HepG2 (cell line): ENCODE measurements around the gene POU2F1. TPM values are rescaled to one million over a fixed set of nuclear protein-coding genes. Genes with fewer than 3 reads are reported as not detected.

Experiments
- ATAC-seq: fragments of 200-7000 bp; cut with Tn5 transposase; 3 replicates; pipeline ENCODE4 v1.9.1; 2020; ENCODE audit warnings: mild to moderate bottlenecking, moderate library complexity
- BruUV-seq: library from RNA; stranded (reverse); fragments of 400-500 nt; replicated peaks from 2 replicates; lab custom pipeline; 2021; lab: Mats Ljungman, UMichigan
- CTCF ChIA-PET: fragments of 300-600 bp; formaldehyde crosslinking; extraction: SDS; loops from one replicate; lab custom pipeline; 2021; ENCODE audit warnings: low total read pairs, inconsistent platforms, low intra/inter-chr PET ratio; lab: Yijun Ruan, JAX
- POLR2A ChIA-PET: fragments of 350-600 bp; sonication (Branson Sonifier 250); formaldehyde crosslinking; loops from one replicate; lab custom pipeline; 2020; ENCODE audit warnings: antibody characterized with exemption, inconsistent platforms; lab: Yijun Ruan, JAX
- DNase-seq: peaks from one replicate; pipeline ENCODE4 v3.0.0-alpha.2; 2015; ENCODE audit warnings: low spot score
- FAIRE-seq: peaks from 3 replicates; lab custom pipeline; 2011; peaks lifted over from hg19 to GRCh38; lab: Jason Lieb, UNC
- H2AFZ ChIP-seq: one replicate; pipeline ENCODE4 v1.6.1; 2011; ENCODE audit warnings: low read length, inconsistent platforms
- H3K27ac ChIP-seq: fragments of 300-600 bp; 3 replicates; pipeline ENCODE4 v1.8.0; 2011; ENCODE audit warnings: mixed run types, mild to moderate bottlenecking, mixed read lengths, low read length, inconsistent platforms; ENCODE audit not compliant: insufficient read depth; ENCODE audit errors: extremely low read length
- H3K27me3 ChIP-seq, 2 experiments: fragments of 200-600 bp in 1 of 2; 2 replicates in 1 of 2; 3 replicates in 1 of 2; pipeline versions ENCODE4 v1.6.0 to v1.8.0; 2011; ENCODE audit warnings: low read length in 2 of 2, mild to moderate bottlenecking in 2 of 2, moderate library complexity in 2 of 2, inconsistent platforms in 1 of 2; ENCODE audit not compliant: insufficient read depth in 2 of 2, control insufficient read depth in 1 of 2
- H3K36me3 ChIP-seq, 2 experiments: fragments of 200-600 bp in 1 of 2; replicated peaks in 1 of 2; 2 replicates in 1 of 2; 3 replicates in 1 of 2; pipeline versions ENCODE4 v1.5.1 to v1.8.0; 2011; ENCODE audit warnings: low read length in 2 of 2, inconsistent platforms in 1 of 2; ENCODE audit not compliant: insufficient read depth in 2 of 2, control insufficient read depth in 1 of 2
- H3K4me1 ChIP-seq: 2 replicates; pipeline ENCODE4 v1.5.1; 2012; ENCODE audit warnings: low read length, inconsistent platforms; ENCODE audit not compliant: insufficient read depth
- H3K4me2 ChIP-seq: 2 replicates; pipeline ENCODE4 v1.6.0; 2011; ENCODE audit warnings: low read depth, low read length, inconsistent platforms
- H3K4me3 ChIP-seq, 3 experiments: fragments of 200-600 bp in 1 of 3; sonication (generic), shearing (Covaris generic) in 1 of 3; replicated peaks in 1 of 3; 2 replicates each; pipeline ENCODE4 v1.5.1; 2011 to 2016; ENCODE audit warnings: low read length in 3 of 3, inconsistent platforms in 2 of 3, low read depth in 2 of 3, mild to moderate bottlenecking in 2 of 3, control low read depth in 1 of 3, mixed read lengths in 1 of 3; ENCODE audit not compliant: insufficient read depth in 1 of 3
- H3K79me2 ChIP-seq: one replicate; pipeline ENCODE4 v1.6.1; 2011; ENCODE audit warnings: low read length, inconsistent platforms; ENCODE audit not compliant: insufficient read depth
- H3K9ac ChIP-seq: 2 replicates; pipeline ENCODE4 v1.6.0; 2011; ENCODE audit warnings: mild to moderate bottlenecking, low read depth, low read length, inconsistent platforms; ENCODE audit not compliant: insufficient read depth
- H3K9me3 ChIP-seq: 2 replicates; pipeline ENCODE4 v1.5.1; 2012; ENCODE audit warnings: mild to moderate bottlenecking, low read length
- H4K20me1 ChIP-seq: 2 replicates; pipeline ENCODE4 v1.6.0; 2011; ENCODE audit warnings: inconsistent platforms, mild to moderate bottlenecking, low read length, moderate library complexity; ENCODE audit not compliant: insufficient read depth
- ATF5 ChIP-seq: sonication (generic); formaldehyde crosslinking; IDR thresholded peaks from 2 replicates; pipeline ENCODE4 v1.4.0; 2020; ENCODE audit warnings: mild to moderate bottlenecking, low read depth, missing genetic modification reagents
- MATR3 ChIP-seq: sonication (generic); formaldehyde crosslinking; IDR thresholded peaks from 2 replicates; pipeline ENCODE4 v1.4.0; 2020; ENCODE audit warnings: missing genetic modification reagents
- RFXAP ChIP-seq: sonication (generic); formaldehyde crosslinking; IDR thresholded peaks from 2 replicates; pipeline ENCODE4 v1.4.0; 2020; ENCODE audit warnings: missing genetic modification reagents, borderline replicate concordance
- SNAI1 ChIP-seq: sonication (generic); formaldehyde crosslinking; IDR thresholded peaks from 2 replicates; pipeline ENCODE4 v1.5.0; 2020; ENCODE audit warnings: mild to moderate bottlenecking, missing genetic modification reagents, borderline replicate concordance
- ZBTB49 ChIP-seq: sonication (generic); formaldehyde crosslinking; IDR thresholded peaks from 2 replicates; pipeline ENCODE4 v1.4.0; 2020; ENCODE audit warnings: missing genetic modification reagents, borderline replicate concordance
- ZBTB7A ChIP-seq: sonication (generic); formaldehyde crosslinking; IDR thresholded peaks from 2 replicates; pipeline ENCODE4 v1.8.0; 2022; ENCODE audit warnings: mild to moderate bottlenecking, missing genetic modification reagents
- ZNF7 ChIP-seq: IDR thresholded peaks from 2 replicates; pipeline ENCODE4 v1.6.1; 2016; ENCODE audit warnings: missing biosample characterization, missing genetic modification reagents
- WGBS: methylation state at CpG from one replicate; pipeline ENCODE4 v1.1.6; 2017; ENCODE audit warnings: low lambda C conversion rate; 5-methylcytosine and 5-hydroxymethylcytosine counted together
- in situ Hi-C: cut with HindIII; loops from 2 replicates; pipeline ENCODE4 v1.10.0; 2017; ENCODE audit warnings: low pct_unique_long_range_greater_than_20kb; ENCODE audit not compliant: extremely low pct_ligation_motif_present
- intact Hi-C: fragments of 100-400 bp; cut with micrococcal nuclease; formaldehyde crosslinking; loops from one replicate; pipeline ENCODE4 v1.10.0; 2022; ENCODE audit not compliant: unreplicated experiment
- polyA plus RNA-seq, 8 experiments: library from polyadenylated mRNA; depleted of rRNA in 3 of 8; stranded (reverse) in 7 of 8; unstranded in 1 of 8; fragments of >200 nt; fragmentation: Illumina TruSeq in 4 of 8; extraction: Trizol in 4 of 8; gene quantifications; 2 replicates each; pipeline versions ENCODE4 v1.2.1 to v1.2.3, GENCODE V29; 2011 to 2016; ENCODE audit warnings: low read depth in 4 of 8, missing spikeins in 1 of 8, mixed read lengths in 1 of 8; ENCODE audit not compliant: insufficient read depth in 1 of 8
- total RNA-seq, 5 experiments: library from RNA; depleted of rRNA; stranded (reverse); fragments of >200 nt; fragmentation: Illumina TruSeq; extraction: Trizol; gene quantifications; 2 replicates each; pipeline ENCODE4 v1.2.3, GENCODE V29; 2016; ENCODE audit warnings: low read depth in 1 of 5

Gene POU2F1
- total and polyA plus RNA-seq, 2 of the 13 experiments (the other 11 are each of a cell fraction or from before 2014, with no cell fraction given), result 10.2 to 13.0 TPM

- no peak overlapping the region for H3K27ac ChIP-seq
- no peaks in the 10 kb centered on the region for H3K36me3 ChIP-seq
- H3K4me2 ChIP-seq, result no peak overlapping the region
- peaks cover 1 to 24% of the 10 kb centered on the region in 2 experiments; a peak in 3 of 5 replicates for H3K27me3 ChIP-seq
- WGBS, result 47% methylated on average over 5 of the region's 5 CpGs
- H2AFZ ChIP-seq, result no peak overlapping the region
- CTCF ChIA-PET, result no interaction called here
- no peak for FAIRE-seq
- no peak for ATAC-seq
- POLR2A ChIA-PET, result no interaction called here
- intact Hi-C loops, result no loop called here
- no peaks in the 10 kb centered on the region for H3K4me1 ChIP-seq
- no peaks in the 10 kb centered on the region for H3K79me2 ChIP-seq
- H3K4me3 ChIP-seq, result no peak overlapping the region
- no peak for TF ChIP-seq ZBTB49
- TF ChIP-seq SNAI1 (CRISPR knock-in tag), result no peak
- TF ChIP-seq ZNF7 (CRISPR knock-in tag), result no peak
- TF ChIP-seq RFXAP (CRISPR knock-in tag), result no peak
- no peak for TF ChIP-seq MATR3 (CRISPR knock-in tag)
- TF ChIP-seq ATF5 (CRISPR knock-in tag), result no peak
- no peak for TF ChIP-seq ZBTB7A (CRISPR knock-in tag)
- TF ChIP-seq, all 625 proteins: peak for 0
- no peaks in the 10 kb centered on the region for H4K20me1 ChIP-seq
- DNase-seq, result no peak
- no peak overlapping the region for H3K9ac ChIP-seq
- H3K9me3 ChIP-seq, result no peaks in the 10 kb centered on the region
- BruUV-seq, result no TSS peak
- in situ Hi-C loops, result no loop called here
Observed at GRCh38 chr1:167474191-167474641, 253.5 kb downstream of the POU2F1 start.
